Stimulated activated CD4-positive, alpha-beta T cell treated with anti-CD3 and anti-CD28 coated beads, Interleukin-4, amount 100 ng/mL, for 48 hours (primary cell): Measurements from ENCODE around the gene ARHGEF6.
"Not testable (repeated sequence)": the region's sequence is repeated elsewhere in the genome, so short reads cannot be mapped to it uniquely, and the experiment has no call there.

Experiments
- DNase-seq, 2 donors: peaks; one replicate each; pipeline ENCODE4 v3.0.0-alpha.2; 2020; ENCODE audit warnings: low read depth in 2 of 2

The ARHGEF6 gene

GRCh38 chrX:136780763-136781162, at the start of gene ARHGEF6:
TSS of gene ARHGEF6 (minus strand) at chrX:136780932. CDS start at chrX:136780882, 50 bp downstream.
- DNase-seq = peak in 1 of 2 donors; percentile 7

GRCh38 chrX:136829413-136829812, 48.7 kb upstream of the ARHGEF6 start:
- DNase-seq = no peak

- DNase-seq = no peak
Observed at GRCh38 chrX:136828830-136829229, 48.1 kb upstream of the ARHGEF6 start.

- no peak for DNase-seq
Observed at GRCh38 chrX:136827026-136827425, 46.3 kb upstream of the ARHGEF6 start.

GRCh38 chrX:136825771-136826170, 45.0 kb upstream of the ARHGEF6 start:
- no peak for DNase-seq

- DNase-seq = no peak
Observed at GRCh38 chrX:136823175-136823574, 42.4 kb upstream of the ARHGEF6 start.

GRCh38 chrX:136822337-136823095, 41.8 kb upstream of the ARHGEF6 start:
- DNase-seq = no peak

- not testable (repeated sequence) for DNase-seq
Observed at GRCh38 chrX:136819756-136820155, 39.0 kb upstream of the ARHGEF6 start.

- no peak for DNase-seq
Observed at GRCh38 chrX:136819031-136819703, 38.4 kb upstream of the ARHGEF6 start.

- DNase-seq = no peak
Observed at GRCh38 chrX:136816975-136817374, 36.2 kb upstream of the ARHGEF6 start.

GRCh38 chrX:136814847-136815750, 34.4 kb upstream of the ARHGEF6 start:
- DNase-seq = no peak

GRCh38 chrX:136812286-136812685, 31.6 kb upstream of the ARHGEF6 start:
- DNase-seq = no peak

GRCh38 chrX:136810493-136810892, 29.8 kb upstream of the ARHGEF6 start:
- DNase-seq = no peak

GRCh38 chrX:136806891-136807410, 26.2 kb upstream of the ARHGEF6 start:
- no peak for DNase-seq

GRCh38 chrX:136802515-136802914, 21.8 kb upstream of the ARHGEF6 start:
- DNase-seq = no peak

GRCh38 chrX:136797787-136798186, 17.1 kb upstream of the ARHGEF6 start:
- no peak for DNase-seq

GRCh38 chrX:136795132-136795531, 14.4 kb upstream of the ARHGEF6 start:
- DNase-seq = not testable (repeated sequence)

GRCh38 chrX:136794660-136795059, 13.9 kb upstream of the ARHGEF6 start:
- DNase-seq = not testable (repeated sequence)

GRCh38 chrX:136794080-136794479, 13.3 kb upstream of the ARHGEF6 start:
- no peak for DNase-seq

GRCh38 chrX:136789856-136790255, 9.1 kb upstream of the ARHGEF6 start:
- no peak for DNase-seq

- no peak for DNase-seq
Observed at GRCh38 chrX:136784231-136784630, 3.5 kb upstream of the ARHGEF6 start.

- no peak for DNase-seq
Observed at GRCh38 chrX:136783159-136783558, 2.4 kb upstream of the ARHGEF6 start.
